Measurements from ENCODE around the gene SEPHS1. TPM values are rescaled to one million over a fixed set of nuclear protein-coding genes. Genes with fewer than 3 reads are reported as not detected.
"Not testable (repeated sequence)": the region's sequence is repeated elsewhere in the genome, so short reads cannot be mapped to it uniquely, and the experiment has no call there.

SEPHS1 gene
- total RNA-seq, 1 experiment from 2014 or later = 63.0 TPM

DNA sequence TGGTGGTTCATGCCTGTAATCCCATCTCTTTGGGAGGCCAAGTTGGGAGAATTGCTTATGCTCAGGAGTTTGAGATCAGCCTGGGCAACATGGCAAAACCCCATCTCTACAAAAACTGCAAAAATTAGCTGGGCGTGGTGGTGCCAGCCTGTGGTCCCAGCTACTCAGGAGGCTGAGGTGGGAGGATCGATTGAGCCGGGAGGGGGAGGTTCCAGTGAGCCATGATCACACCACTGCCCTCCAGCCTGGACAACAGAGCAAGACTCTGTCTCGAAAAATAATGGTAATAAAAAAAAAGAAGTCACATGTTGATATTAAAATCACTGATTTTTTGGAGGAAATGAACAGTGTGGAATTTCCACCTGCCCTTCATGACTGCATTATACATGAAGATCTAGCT lies 64.0 kb downstream of the SEPHS1 start:
- Histone ChIP-seq H3K9me3 (ENCODE audit: insufficient read depth, low read depth) (no peaks in the 10 kb centered on the region), H3K27me3 (ENCODE audit: insufficient read depth, low read depth) (no peaks in the 10 kb centered on the region), H3K36me3 (ENCODE audit: low read depth) (no peaks in the 10 kb centered on the region), H3K4me3 (no peak overlapping the region), H3K4me1 (replicated peaks; ENCODE audit: insufficient read depth) (no peaks in the 10 kb centered on the region), H3K9me2 (ENCODE audit: insufficient read depth) (no peaks in the 10 kb centered on the region), H3K79me2 (ENCODE audit: low read depth) (no peaks in the 10 kb centered on the region), H4K20me1 (ENCODE audit: insufficient read depth) (no peaks in the 10 kb centered on the region), H2AFZ (no peak overlapping the region), H3F3A (ENCODE audit: insufficient read depth, low read depth) (no peaks in the 10 kb centered on the region), H3K27ac (no peak overlapping the region), H3K4me2 (no peak overlapping the region)
- no TSS peak for BruUV-seq (replicated peaks)
- CTCF ChIA-PET = no interaction called here
- POLR2A ChIA-PET (ENCODE audit: unreplicated experiment) = no interaction called here
- intact Hi-C loops (cut with micrococcal nuclease; ENCODE audit: unreplicated experiment) = no loop called here
- TF ChIP-seq, protein P1, sequence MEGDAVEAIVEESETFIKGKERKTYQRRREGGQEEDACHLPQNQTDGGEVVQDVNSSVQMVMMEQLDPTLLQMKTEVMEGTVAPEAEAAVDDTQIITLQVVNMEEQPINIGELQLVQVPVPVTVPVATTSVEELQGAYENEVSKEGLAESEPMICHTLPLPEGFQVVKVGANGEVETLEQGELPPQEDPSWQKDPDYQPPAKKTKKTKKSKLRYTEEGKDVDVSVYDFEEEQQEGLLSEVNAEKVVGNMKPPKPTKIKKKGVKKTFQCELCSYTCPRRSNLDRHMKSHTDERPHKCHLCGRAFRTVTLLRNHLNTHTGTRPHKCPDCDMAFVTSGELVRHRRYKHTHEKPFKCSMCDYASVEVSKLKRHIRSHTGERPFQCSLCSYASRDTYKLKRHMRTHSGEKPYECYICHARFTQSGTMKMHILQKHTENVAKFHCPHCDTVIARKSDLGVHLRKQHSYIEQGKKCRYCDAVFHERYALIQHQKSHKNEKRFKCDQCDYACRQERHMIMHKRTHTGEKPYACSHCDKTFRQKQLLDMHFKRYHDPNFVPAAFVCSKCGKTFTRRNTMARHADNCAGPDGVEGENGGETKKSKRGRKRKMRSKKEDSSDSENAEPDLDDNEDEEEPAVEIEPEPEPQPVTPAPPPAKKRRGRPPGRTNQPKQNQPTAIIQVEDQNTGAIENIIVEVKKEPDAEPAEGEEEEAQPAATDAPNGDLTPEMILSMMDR (conservative IDR thresholded peaks at IDR 0.05) = no peak
- no peak for TF ChIP-seq EZH2 (IDR thresholded peaks at IDR 0.05; ENCODE audit: low read depth)
- no peak for DNase-seq

GRCh38 chr10:13282348-13282747 lies 65.7 kb downstream of the SEPHS1 start:
- CTCF ChIA-PET; H3K4me3 ChIP-seq; H2AFZ ChIP-seq; H3K27me3 ChIP-seq (ENCODE audit: insufficient read depth, low read depth); H3K36me3 ChIP-seq (ENCODE audit: low read depth); H3K27ac ChIP-seq; H3K4me1 ChIP-seq (replicated peaks; ENCODE audit: insufficient read depth); H3K9me2 ChIP-seq (ENCODE audit: insufficient read depth); H3K79me2 ChIP-seq (ENCODE audit: low read depth); DNase-seq; BruUV-seq (replicated peaks); intact Hi-C loops (cut with micrococcal nuclease; ENCODE audit: unreplicated experiment); H4K20me1 ChIP-seq (ENCODE audit: insufficient read depth); H3F3A ChIP-seq (ENCODE audit: insufficient read depth, low read depth); POLR2A ChIA-PET (ENCODE audit: unreplicated experiment); H3K9me3 ChIP-seq (ENCODE audit: insufficient read depth, low read depth); H3K4me2 ChIP-seq: not testable (repeated sequence)

DNA sequence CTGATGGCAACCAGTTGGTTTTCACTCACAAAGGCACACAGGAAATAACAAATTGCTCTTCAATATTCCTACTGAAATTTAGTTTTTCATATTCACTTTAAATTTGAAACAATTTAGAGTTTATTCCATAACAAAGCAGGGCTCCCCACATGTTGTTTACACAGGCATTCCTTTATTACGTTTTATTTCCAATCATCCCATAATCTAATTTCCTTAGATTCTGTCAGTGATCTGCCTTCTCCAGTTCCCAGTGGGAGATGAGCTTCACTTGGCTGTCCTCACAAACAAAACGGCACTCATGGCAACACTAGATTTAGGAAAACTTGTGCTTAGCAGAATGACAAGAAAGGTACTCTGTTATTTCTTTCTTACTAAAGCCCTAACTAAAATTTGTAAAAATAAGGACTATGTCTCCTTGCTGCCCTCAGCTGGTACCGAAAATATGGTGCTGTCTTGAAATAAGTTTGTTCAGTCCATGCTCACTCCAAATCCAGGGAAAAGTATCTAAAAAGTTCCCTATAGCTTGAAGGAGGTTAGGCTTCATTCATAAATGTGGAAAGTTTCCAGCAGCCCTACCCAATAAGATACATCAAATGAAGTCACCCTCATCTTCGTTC lies 71.2 kb downstream of the SEPHS1 start:
- TF ChIP-seq EZH2 (IDR thresholded peaks at IDR 0.05; ENCODE audit: low read depth) = no peak
- TF ChIP-seq, protein P1 (conservative IDR thresholded peaks at IDR 0.05) = peak; percentile 18; the same call in 1 of the 2 replicates
- no peaks in the 10 kb centered on the region for H3K36me3 ChIP-seq (ENCODE audit: low read depth)
- H3K4me3 ChIP-seq = no peak overlapping the region
- H3F3A ChIP-seq (ENCODE audit: insufficient read depth, low read depth) = no peaks in the 10 kb centered on the region
- no TSS peak for BruUV-seq (replicated peaks)
- H2AFZ ChIP-seq = no peak overlapping the region
- no peaks in the 10 kb centered on the region for H3K9me3 ChIP-seq (ENCODE audit: insufficient read depth, low read depth)
- ChIA-PET POLR2A (ENCODE audit: unreplicated experiment) (no interaction called here), CTCF (interaction anchor here (0.6 to 0.7 kb wide), 2 partner anchors 41 to 71 kb away, joined by 5 to 8 read pairs; no protein-coding TSS in a partner anchor)
- H3K27ac ChIP-seq = no peak overlapping the region
- intact Hi-C loops (cut with micrococcal nuclease; ENCODE audit: unreplicated experiment) = no loop called here
- no peaks in the 10 kb centered on the region for H3K27me3 ChIP-seq (ENCODE audit: insufficient read depth, low read depth)
- H3K4me1 ChIP-seq (replicated peaks; ENCODE audit: insufficient read depth) = no peaks in the 10 kb centered on the region
- no peaks in the 10 kb centered on the region for H4K20me1 ChIP-seq (ENCODE audit: insufficient read depth)
- DNase-seq = no peak
- H3K9me2 ChIP-seq (ENCODE audit: insufficient read depth) = no peaks in the 10 kb centered on the region
- H3K79me2 ChIP-seq (ENCODE audit: low read depth) = no peaks in the 10 kb centered on the region
- no peak overlapping the region for H3K4me2 ChIP-seq

- BruUV-seq (replicated peaks); intact Hi-C loops (cut with micrococcal nuclease; ENCODE audit: unreplicated experiment); H3K9me3 ChIP-seq (ENCODE audit: insufficient read depth, low read depth); H3K4me1 ChIP-seq (replicated peaks; ENCODE audit: insufficient read depth); H4K20me1 ChIP-seq (ENCODE audit: insufficient read depth); H3K79me2 ChIP-seq (ENCODE audit: low read depth); H3K36me3 ChIP-seq (ENCODE audit: low read depth); H3F3A ChIP-seq (ENCODE audit: insufficient read depth, low read depth); DNase-seq; H3K4me2 ChIP-seq; H3K9me2 ChIP-seq (ENCODE audit: insufficient read depth); H3K27ac ChIP-seq; H2AFZ ChIP-seq; POLR2A ChIA-PET (ENCODE audit: unreplicated experiment); H3K27me3 ChIP-seq (ENCODE audit: insufficient read depth, low read depth); H3K4me3 ChIP-seq: not testable (repeated sequence)
- CTCF ChIA-PET = interaction anchor here (0.6 kb wide), 1 partner anchor 41 kb away, joined by 5 read pairs; no protein-coding TSS in a partner anchor
Measured at GRCh38 chr10:13276146-13276545, 71.9 kb downstream of the SEPHS1 start.
